ENCODE data around the gene PTP4A1.

DNA sequence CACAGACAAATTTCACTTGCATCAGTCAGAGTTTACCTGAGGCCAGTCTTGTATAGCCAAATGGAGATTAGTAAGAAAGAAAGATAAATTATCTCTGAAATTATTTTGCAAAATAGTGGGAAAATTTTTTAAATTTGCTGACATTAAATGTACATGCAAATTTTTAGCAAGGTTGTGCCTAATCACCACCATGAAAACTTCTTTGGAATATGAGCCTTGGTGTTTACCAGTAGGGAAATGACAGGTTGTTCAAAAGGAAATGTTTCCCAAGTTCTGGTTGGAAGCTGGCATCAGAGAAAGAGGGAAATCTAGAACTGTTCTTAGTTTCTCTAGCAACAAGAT is 34.4 kb upstream of the PTP4A1 start:
- TF ChIP-seq ZNF274 (IDR thresholded peaks at IDR 0.05; ENCODE audit: low read depth, low read length) (no peak), RAD21 (IDR thresholded peaks at IDR 0.05; ENCODE audit: low read depth) (no peak), EZH2 (IDR thresholded peaks at IDR 0.05) (no peak), EZH2phosphoT487 (IDR thresholded peaks at IDR 0.05; ENCODE audit: borderline replicate concordance) (no peak), TCF7L2 (IDR thresholded peaks at IDR 0.05; ENCODE audit: borderline replicate concordance, extremely low read depth, insufficient read depth, insufficient read length) (no peak), POLR2AphosphoS5 (IDR thresholded peaks at IDR 0.05; ENCODE audit: low read depth, low read length) (no peak), SIN3A (IDR thresholded peaks at IDR 0.05; ENCODE audit: low read depth) (no peak), POLR2A (IDR thresholded peaks at IDR 0.05; ENCODE audit: borderline replicate concordance, extremely low read depth, insufficient read depth, insufficient read length) (no peak), CBX3 (IDR thresholded peaks at IDR 0.05; ENCODE audit: low read depth) (no peak), SRF (IDR thresholded peaks at IDR 0.05; ENCODE audit: low read depth) (no peak)
- TF ChIP-seq, protein P1, sequence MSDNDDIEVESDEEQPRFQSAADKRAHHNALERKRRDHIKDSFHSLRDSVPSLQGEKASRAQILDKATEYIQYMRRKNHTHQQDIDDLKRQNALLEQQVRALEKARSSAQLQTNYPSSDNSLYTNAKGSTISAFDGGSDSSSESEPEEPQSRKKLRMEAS (IDR thresholded peaks at IDR 0.05), result no peak
- TF ChIP-seq, protein P2, sequence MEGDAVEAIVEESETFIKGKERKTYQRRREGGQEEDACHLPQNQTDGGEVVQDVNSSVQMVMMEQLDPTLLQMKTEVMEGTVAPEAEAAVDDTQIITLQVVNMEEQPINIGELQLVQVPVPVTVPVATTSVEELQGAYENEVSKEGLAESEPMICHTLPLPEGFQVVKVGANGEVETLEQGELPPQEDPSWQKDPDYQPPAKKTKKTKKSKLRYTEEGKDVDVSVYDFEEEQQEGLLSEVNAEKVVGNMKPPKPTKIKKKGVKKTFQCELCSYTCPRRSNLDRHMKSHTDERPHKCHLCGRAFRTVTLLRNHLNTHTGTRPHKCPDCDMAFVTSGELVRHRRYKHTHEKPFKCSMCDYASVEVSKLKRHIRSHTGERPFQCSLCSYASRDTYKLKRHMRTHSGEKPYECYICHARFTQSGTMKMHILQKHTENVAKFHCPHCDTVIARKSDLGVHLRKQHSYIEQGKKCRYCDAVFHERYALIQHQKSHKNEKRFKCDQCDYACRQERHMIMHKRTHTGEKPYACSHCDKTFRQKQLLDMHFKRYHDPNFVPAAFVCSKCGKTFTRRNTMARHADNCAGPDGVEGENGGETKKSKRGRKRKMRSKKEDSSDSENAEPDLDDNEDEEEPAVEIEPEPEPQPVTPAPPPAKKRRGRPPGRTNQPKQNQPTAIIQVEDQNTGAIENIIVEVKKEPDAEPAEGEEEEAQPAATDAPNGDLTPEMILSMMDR (IDR thresholded peaks at IDR 0.05 in 2 of 3, conservative IDR thresholded peaks at IDR 0.05 in 1 of 3; ENCODE audit: borderline replicate concordance in 1 of 3, insufficient read depth in 1 of 3, low read depth in 2 of 3, low read length in 2 of 3), result no peak
- TF ChIP-seq, protein P3, sequence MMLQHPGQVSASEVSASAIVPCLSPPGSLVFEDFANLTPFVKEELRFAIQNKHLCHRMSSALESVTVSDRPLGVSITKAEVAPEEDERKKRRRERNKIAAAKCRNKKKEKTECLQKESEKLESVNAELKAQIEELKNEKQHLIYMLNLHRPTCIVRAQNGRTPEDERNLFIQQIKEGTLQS (IDR thresholded peaks at IDR 0.05), result no peak
